ENCODE measurements around the gene DHRS9.

GRCh38 chr2:169073963-169074751, 4.8 kb downstream of the DHRS9 start:
- TF ChIP-seq EZH2 (IDR thresholded peaks at IDR 0.05; ENCODE audit: insufficient read depth, poor library complexity, severe bottlenecking), result no peak
- TF ChIP-seq EZH2phosphoT487 (IDR thresholded peaks at IDR 0.05; ENCODE audit: insufficient read depth, low read depth), result no peak
